GM12873 (cell line): ENCODE results near the gene HACD4.

Experiments
- CTCF ChIP-seq: IDR thresholded peaks from 2 replicates; pipeline ENCODE4 v1.5.1; 2012; ENCODE audit warnings: low read depth, mild to moderate bottlenecking, moderate library complexity, low read length, control low read depth; ENCODE audit not compliant: insufficient read depth; ENCODE audit errors: missing control alignments

HACD4 gene

GRCh38 chr9:20985851-20986600 is 45.4 kb downstream of the HACD4 start:
- no peak for TF ChIP-seq CTCF

GRCh38 chr9:20984506-20984905 is 46.9 kb downstream of the HACD4 start:
- TF ChIP-seq CTCF = no peak

GRCh38 chr9:20981486-20981885 is 50.0 kb downstream of the HACD4 start:
- TF ChIP-seq CTCF = no peak

- TF ChIP-seq CTCF = no peak
These were observed 50.5 kb downstream of the HACD4 start for GRCh38 chr9:20980832-20981455.

- TF ChIP-seq CTCF = no peak
These were observed 53.2 kb downstream of the HACD4 start for GRCh38 chr9:20978249-20978648.

GRCh38 chr9:20972684-20973083 is 58.8 kb downstream of the HACD4 start:
- TF ChIP-seq CTCF = no peak

- no peak for TF ChIP-seq CTCF
These were observed 68.8 kb downstream of the HACD4 start for GRCh38 chr9:20962536-20963225.
